Pancreas (tissue), 10 donors: Measurements from ENCODE around the gene EPS8. TPM values are rescaled to one million over a fixed set of nuclear protein-coding genes. Genes with fewer than 3 reads are reported as not detected.
"Not testable (repeated sequence)": the region's sequence is repeated elsewhere in the genome, so short reads cannot be mapped to it uniquely, and the experiment has no call there.

Source experiments
- ATAC-seq, 4 donors: fragments of 200-7000 bp; cut with Tn5 transposase; one replicate each; pipeline versions ENCODE4 v1.8.0 to v1.9.1; 2020; ENCODE audit warnings: mild to moderate bottlenecking in 4 of 4, moderate library complexity in 4 of 4
- DNase-seq, 6 donors: peaks; one replicate each; pipeline ENCODE4 v3.0.0-alpha.2; 2020
- FAIRE-seq: peaks from 2 replicates; lab custom pipeline; 2012; peaks lifted over from hg19 to GRCh38; lab: Jason Lieb, UNC
- H3K27ac ChIP-seq, 4 donors: fragments of 200-600 bp; sonication (generic); 1 replicate in 3 of 4; 2 replicates in 1 of 4; pipeline versions ENCODE4 v1.5.0 to v1.8.0; 2020
- H3K27me3 ChIP-seq, 4 donors: fragments of 200-600 bp; one replicate each; pipeline ENCODE4 v1.8.0; 2021
- H3K36me3 ChIP-seq, 3 donors: fragments of 200-600 bp; sonication (generic) in 1 of 3; one replicate each; pipeline versions ENCODE4 v1.5.0 to v1.8.0; 2020 to 2021
- H3K4me1 ChIP-seq, 3 donors: fragments of 200-600 bp; one replicate each; pipeline ENCODE4 v1.8.0; 2021
- H3K4me3 ChIP-seq, 4 donors: fragments of 200-600 bp; sonication (generic) in 2 of 4; one replicate each; pipeline versions ENCODE4 v1.5.0 to v1.8.0; 2020 to 2021
- H3K9me3 ChIP-seq, 4 donors: fragments of 200-600 bp; one replicate each; pipeline ENCODE4 v1.8.0; 2021
- CTCF ChIP-seq, 4 donors: fragments of 200-600 bp; sonication (generic) in 3 of 4; IDR thresholded peaks; one replicate each; pipeline versions ENCODE4 v1.5.0 to v1.8.0; 2021; ENCODE audit warnings: antibody characterized with exemption in 4 of 4
- WGBS, 2 donors: extraction: QIAGEN DNeasy Blood & Tissue Kit; methylation state at CpG; one replicate each; pipeline ENCODE4 v1.1.7; 2013; 5-methylcytosine and 5-hydroxymethylcytosine counted together
- intact Hi-C, 3 donors: fragments of 100-400 bp; cut with DNase I; formaldehyde crosslinking; loops; one replicate each; pipeline versions ENCODE4 v1.11.1 to v1.14.2; 2022
- polyA plus RNA-seq, 2 donors: library from polyadenylated mRNA; stranded (reverse); fragments of 200-250 nt; gene quantifications; one replicate each; pipeline ENCODE4 v1.2.3, GENCODE V29; 2013
- total RNA-seq, 6 donors: library from RNA; stranded (reverse); fragmentation: NEBNext Ultra II Directional in 4 of 6; extraction: Animal tissue kit (Norgen Biotek cat#: 25700) in 4 of 6; gene quantifications; one replicate each; pipeline versions ENCODE4 v1.2.1 to v1.2.4, GENCODE V29; 2021 to 2023
- donor health status: healthy with polysubstance abuse.
- donor health status: DM: no; HTN: no; CAD: no; lungs with moderate emphysema.
- donor health status: DM: no; HTN: no; CAD: no.
- donor health status: control.
- donor health status: control.
- donor health status: Bipolar disorder and iron deficiency.
- donor health status: DM: yes; HTN: yes; CAD: no.
- donor health status: DM: no; HTN: no; CAD: no.
- donor health status: DM: no; HTN: no; CAD: no.
- donor health status: DM: yes; HTN: yes; CAD: no.

EPS8 gene
- total and polyA plus RNA-seq, 8 donors, result 8.2 to 26.7 (median 10.6) TPM

DNA sequence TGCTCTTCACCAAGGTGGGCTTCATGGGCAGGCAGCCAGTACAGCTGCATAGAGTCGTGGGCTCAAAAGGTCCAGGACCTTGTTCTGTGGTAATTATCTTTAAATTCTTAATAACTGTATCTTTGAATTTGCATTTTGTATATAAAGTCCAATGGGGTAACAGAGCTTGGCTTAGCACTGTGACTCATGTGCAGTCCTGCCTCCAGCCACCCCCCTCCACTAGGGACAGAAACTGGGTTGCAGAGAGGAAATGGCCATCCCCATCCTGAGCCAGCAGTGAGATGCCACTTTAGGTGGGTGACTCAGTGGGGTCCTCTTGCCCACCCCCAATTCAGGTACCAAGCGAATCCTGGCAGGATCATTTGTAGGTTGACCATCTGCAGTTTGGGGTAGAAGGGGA is 48.1 kb downstream of the EPS8 start:
- WGBS, 2 donors, result 94 to 98% methylated on average over 2 of the region's 2 CpGs
- Histone ChIP-seq H3K9me3 (no peaks in the 10 kb centered on the region), H3K4me1 (no peaks in the 10 kb centered on the region), H3K36me3 (no peaks in the 10 kb centered on the region), H3K4me3 (no peak overlapping the region), H3K27me3 (no peaks in the 10 kb centered on the region), H3K27ac (no peak overlapping the region)
- ATAC-seq (no peak), FAIRE-seq (no peak), DNase-seq (no peak)
- no peak for TF ChIP-seq CTCF (IDR thresholded peaks at IDR 0.05)
- intact Hi-C loops, result no loop called here

DNA sequence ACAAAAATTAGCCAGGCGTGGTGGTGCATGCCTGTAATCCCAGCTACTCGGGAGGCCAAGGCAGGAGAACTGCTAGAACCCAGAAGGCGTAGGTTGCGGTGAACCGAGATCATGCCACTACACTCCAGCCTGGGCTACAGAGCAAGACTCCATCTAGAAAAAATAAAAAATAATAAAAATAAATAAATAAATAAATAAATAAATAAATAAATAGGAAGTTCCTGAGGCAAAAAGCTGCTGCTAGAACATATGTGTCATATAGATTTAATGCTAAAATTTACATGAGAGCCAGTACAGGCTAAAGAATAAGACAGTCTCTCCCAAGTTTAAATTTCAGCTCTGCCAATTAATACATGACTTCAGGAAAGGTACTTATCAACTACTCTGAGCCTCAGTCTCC is 48.8 kb downstream of the EPS8 start:
- H3K27me3 ChIP-seq, intact Hi-C loops, H3K4me1 ChIP-seq, H3K27ac ChIP-seq, H3K36me3 ChIP-seq, H3K4me3 ChIP-seq, ATAC-seq, FAIRE-seq, DNase-seq, H3K9me3 ChIP-seq: not testable (repeated sequence)
- 96 to 99% methylated on average over 5 of the region's 5 CpGs for WGBS, 2 donors

DNA sequence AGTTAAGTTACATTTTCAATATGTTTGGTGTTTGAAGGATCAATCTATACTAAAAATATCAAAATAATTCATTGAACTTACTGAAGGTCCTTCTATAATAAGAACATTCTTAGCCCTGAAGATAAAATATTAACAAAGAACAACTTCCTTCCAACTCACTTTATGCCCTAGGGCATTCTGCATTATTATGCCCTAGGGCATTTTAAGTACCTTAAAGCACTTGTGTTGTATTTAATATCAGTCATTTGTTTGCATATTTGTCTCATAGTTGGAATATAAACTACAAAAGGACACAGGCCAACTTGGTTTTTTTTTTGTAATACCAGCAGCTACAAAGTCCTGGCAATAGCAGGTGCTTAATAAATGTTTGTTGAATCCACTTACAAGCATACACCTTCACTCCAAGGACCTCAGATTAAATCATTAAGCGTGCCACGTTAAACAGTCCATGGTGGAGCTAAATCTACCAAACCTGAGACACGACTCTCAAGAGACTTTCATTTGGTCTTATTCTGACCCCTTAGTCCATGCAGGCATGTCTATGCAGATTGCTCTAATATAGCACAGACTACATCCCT is 50.7 kb downstream of the EPS8 start:
- no peak overlapping the region for H3K27ac ChIP-seq
- TF ChIP-seq CTCF (IDR thresholded peaks at IDR 0.05), result no peak
- peak in 1 of 4 donors; percentile 26 for ATAC-seq
- DNase-seq, result no peak
- no peak overlapping the region for H3K4me3 ChIP-seq
- FAIRE-seq, result no peak
- H3K4me1 ChIP-seq, result no peaks in the 10 kb centered on the region
- intact Hi-C loops, result no loop called here
- no peaks in the 10 kb centered on the region for H3K27me3 ChIP-seq
- no peaks in the 10 kb centered on the region for H3K9me3 ChIP-seq
- 31 to 38% methylated on average over 3 of the region's 3 CpGs for WGBS, 2 donors
- H3K36me3 ChIP-seq, result no peaks in the 10 kb centered on the region

GRCh38 chr12:15735837-15736615 is 53.2 kb downstream of the EPS8 start:
- no peak overlapping the region for H3K4me3 ChIP-seq

GRCh38 chr12:15733136-15733535 is 56.1 kb downstream of the EPS8 start:
- Histone ChIP-seq H3K4me1 (peaks cover 0 to 7% (median 0%) of the 10 kb centered on the region in 3 donors), H3K9me3 (no peaks in the 10 kb centered on the region), H3K27ac (peak overlapping the region in 1 of 4 donors; percentile 39), H3K4me3 (no peak overlapping the region), H3K36me3 (no peaks in the 10 kb centered on the region), H3K27me3 (no peaks in the 10 kb centered on the region)
- DNase-seq (no peak), ATAC-seq (peak in 1 of 4 donors; percentile 12), FAIRE-seq (no peak)
- TF ChIP-seq CTCF (IDR thresholded peaks at IDR 0.05), result no peak
- intact Hi-C loops, result no loop called here
- 83% methylated on average over 3 of the region's 3 CpGs for WGBS, 2 donors

More at GRCh38 chr12:15735837-15736615, 53.2 kb downstream of the EPS8 start:
- TF ChIP-seq CTCF (IDR thresholded peaks at IDR 0.05), result no peak
- Histone ChIP-seq H3K9me3 (no peaks in the 10 kb centered on the region), H3K4me1 (no peaks in the 10 kb centered on the region), H3K27me3 (no peaks in the 10 kb centered on the region), H3K36me3 (no peaks in the 10 kb centered on the region), H3K27ac (no peak overlapping the region)
- WGBS, 2 donors, result 77 to 80% methylated on average over 5 of the region's 5 CpGs
- ATAC-seq (no peak), FAIRE-seq (peak; percentile 61), DNase-seq (no peak)
- intact Hi-C loops, result no loop called here
